GM18517 (cell line): ENCODE data around the gene CCDC74B.
"Not testable (repeated sequence)": the region's sequence is repeated elsewhere in the genome, so short reads cannot be mapped to it uniquely, and the experiment has no call there.

Experiments used
- ATAC-seq: cut with Tn5 transposase; IDR thresholded peaks from one replicate; pipeline ENCODE4 v1.9.1; 2021; ENCODE audit warnings: mild to moderate bottlenecking, moderate library complexity; ENCODE audit not compliant: unreplicated experiment

CCDC74B gene

GRCh38 chr2:130151145-130151512 lies 6.2 kb upstream of the CCDC74B start:
- ATAC-seq, result not testable (repeated sequence)

DNA sequence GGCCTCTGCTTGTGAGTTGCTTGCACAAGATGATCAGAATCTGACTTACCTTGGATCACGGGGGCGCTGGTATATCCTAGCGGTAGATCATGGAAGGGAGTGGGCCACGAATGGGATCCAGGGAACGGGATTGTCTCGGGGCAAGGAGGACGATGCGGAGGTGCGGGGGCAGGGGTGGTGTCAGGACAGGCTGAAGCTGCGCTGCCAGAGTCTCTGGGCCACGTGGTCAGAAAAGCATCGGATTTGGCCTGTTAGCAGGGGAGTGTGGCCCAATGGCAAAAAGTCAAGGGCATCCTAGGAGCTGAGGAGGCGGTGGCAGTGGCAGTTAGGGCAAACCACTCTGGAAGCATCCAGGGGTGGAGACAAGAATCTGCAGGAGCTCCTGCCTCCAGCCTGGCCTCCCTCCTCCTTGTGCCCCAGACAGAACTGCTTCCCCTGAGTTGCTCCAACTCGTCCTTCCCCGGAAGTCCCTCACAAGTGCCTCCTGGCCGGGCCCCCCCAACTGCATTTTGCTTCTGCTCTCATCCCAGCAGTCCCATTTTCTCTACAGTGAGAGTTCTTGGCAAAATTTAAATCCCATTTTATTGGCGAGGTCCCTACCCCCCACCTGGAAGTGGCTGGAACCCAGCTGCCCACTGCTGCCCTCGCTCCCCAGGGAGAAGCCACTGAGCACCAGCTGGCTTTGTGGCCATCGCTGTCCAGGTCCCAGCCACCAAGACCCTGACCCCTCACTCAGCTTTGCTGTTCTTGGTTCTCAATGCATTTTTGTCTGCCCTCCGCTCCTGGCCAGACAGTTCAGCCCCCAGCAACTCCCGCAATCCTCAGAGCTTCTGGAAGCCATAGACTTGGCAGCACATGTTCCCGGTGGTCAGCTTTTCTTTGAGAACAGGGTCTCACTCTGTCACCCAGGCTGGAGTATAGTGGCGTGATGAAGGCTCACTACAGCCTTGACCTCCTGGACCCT lies 5.6 kb upstream of the CCDC74B start:
- no peak for ATAC-seq

DNA sequence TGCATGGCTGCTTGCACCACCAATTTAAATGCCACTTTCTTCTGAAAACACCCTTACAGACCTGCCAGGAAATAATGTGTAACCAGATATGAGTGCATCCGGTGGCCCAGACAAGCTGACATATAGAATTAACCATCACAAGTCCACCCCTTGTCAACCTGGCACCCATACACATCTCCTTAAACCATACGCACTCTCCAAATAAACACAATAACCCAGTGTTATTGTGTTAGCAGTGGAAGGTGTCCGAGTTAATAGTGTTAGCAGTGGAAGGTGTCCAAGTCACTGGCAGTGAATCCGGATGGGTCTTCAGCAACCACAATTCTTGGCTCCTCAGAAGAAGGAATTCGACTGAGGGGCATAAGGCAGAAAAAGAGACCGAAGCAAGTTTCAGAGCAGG lies 3.6 kb upstream of the CCDC74B start:
- not testable (repeated sequence) for ATAC-seq

DNA sequence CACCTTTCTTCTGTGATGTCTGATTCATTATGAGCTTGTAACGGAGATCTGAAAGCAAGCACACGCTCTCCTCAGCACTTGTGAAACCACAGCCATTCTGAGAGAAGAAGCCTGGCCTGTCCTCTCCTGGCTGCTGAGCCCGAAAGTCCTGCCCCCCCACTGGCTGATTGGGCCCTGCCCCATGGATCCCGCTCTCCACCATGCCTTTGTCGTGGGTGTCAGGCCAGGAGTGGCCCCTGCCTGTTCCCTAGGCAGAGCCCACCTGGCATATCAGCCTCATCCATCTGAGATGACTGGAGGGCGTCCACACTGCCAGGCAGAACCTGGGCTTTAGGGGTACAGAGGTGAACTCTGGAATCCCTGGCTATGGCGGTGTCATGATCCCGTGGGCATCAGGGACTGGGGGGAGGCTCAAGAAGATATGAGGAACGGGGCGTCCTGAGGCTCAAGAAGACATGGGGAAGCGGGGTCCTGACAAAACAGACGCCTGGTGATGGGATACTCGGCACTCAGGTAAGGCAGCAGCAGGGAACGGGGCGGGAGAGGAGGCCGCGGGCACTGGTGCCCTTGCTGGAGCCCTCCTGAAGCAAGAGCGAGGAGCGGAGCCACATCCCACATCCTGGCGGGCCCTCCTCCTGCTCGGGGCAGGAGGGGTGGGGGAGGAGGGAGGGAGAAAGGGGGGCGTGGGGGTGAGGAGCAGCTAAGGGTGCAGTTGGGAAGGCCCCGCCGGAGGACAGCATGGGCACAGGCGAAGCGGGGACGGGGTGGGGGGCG lies 1.5 kb downstream of the CCDC74B start:
- not testable (repeated sequence) for ATAC-seq

DNA sequence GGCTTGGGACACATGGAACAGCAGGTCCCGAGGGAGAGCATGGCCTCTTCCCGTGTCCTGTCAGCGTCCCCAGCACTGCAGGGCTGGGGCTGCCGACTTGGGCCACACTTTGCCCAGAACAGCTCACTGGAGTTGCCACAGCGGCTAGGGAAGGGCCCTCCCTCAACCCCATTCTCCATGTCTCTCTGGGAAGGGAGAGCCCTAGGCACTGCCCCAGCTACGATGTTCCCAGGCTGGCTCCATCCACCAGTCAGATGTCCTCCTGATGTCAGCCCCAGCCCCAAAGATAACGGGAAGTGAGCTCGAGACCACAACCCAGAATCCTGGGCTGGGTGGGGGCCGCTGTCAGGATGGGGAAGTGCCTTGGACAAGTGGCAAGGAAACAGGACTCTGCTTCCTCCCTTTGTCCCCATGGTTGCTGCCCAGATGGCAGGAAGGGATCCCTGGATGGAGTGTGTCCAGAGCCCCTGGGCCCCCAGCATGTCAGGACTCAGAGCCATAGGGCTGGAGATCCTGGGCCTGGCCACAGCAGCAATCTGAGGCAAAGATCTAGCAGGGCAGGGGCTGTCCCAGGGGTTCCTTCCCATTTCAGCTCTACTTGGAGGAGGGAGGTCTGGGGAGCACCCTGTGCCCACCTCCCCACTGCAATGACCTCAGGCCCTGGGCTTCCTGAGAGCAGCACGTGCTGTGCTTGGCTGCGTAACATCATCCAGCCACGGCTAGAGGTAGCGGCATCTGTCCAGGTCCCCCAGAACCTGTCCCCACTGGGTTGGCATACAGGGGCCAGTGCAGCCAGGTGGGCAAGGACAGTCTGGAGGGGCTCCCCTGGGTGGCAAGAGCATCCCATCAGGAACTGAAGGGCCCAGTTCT lies 2.3 kb downstream of the CCDC74B start:
- not testable (repeated sequence) for ATAC-seq

DNA sequence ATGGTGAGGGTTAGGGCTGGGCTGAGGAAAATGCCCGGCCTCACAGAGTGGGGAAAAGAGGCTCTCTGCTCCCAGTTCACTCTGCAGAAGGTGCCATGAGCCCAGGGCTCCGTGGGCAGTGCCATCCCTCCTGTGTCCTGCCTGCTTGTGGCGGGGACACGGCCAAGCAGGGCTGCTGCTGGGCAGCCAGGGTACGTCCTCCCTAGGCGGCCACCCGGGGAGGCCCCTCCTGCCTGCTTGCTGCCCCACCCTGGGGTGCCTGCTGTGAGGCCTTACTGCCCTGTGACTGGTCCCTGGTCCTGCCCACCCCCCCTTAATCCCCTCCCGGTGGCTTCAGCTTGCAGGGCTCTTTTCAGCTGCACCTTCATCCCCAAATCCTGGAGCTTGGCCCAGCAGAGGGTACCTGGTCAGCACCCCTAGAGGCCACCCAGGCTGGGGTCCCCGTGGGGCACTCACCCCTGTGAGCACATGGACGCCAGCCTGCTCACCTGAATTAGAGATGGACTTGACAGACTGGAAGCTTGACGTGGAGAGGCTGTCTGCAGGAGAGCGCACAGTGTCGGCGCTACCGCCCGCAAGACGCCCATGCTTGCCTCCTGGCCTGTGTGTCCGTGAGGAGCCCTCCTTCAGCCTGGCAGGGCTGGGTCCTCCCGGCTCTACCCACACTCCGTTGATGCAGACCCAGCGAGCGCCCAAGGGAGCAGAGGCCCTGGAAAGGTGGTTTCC lies 3.1 kb downstream of the CCDC74B start:
- not testable (repeated sequence) for ATAC-seq

DNA sequence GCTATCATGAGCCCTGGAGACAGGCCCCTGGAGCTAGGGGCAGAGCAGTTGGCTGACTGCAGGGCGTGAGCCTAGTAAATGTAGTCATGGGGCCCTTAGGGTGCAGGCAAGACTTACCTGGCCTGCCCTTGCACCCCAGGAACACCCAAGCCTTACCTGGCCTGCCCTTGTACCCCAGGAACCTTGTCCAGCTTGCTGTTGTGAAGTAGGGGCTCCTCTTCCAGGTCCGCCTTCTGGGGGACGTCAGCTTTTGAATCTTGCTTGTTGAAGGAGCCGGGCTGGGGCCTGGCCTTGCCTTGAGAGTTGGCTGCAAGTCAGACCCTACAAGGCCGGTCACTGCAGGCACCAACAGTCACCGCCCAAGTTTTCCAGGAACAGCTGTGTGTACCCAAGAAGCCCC lies 3.9 kb downstream of the CCDC74B start:
- ATAC-seq, result not testable (repeated sequence)

GRCh38 chr2:130140516-130140915 lies 4.4 kb downstream of the CCDC74B start:
- ATAC-seq, result not testable (repeated sequence)

GRCh38 chr2:130139331-130140280 lies 5.3 kb downstream of the CCDC74B start:
- not testable (repeated sequence) for ATAC-seq

DNA sequence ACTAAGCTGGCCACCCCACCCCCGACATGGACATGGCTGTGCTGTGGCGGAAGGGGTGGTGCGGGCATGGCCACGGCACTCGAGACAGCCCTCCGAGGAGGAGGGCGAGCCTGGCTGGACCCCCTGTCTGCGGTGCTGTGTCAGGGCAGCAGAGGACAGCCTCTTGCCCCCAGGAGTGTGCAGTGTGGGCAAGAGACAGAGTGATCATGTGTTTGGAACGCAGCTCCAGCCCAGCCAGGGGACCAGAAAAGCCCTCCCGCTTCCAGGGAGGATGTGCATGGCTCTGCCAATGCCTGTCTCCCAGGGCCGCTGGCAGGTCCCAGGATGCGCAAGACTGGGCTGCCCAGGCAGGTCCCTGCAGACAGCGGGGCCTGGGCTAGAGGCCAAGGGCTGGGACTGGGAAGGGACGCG lies 6.1 kb downstream of the CCDC74B start:
- ATAC-seq, result not testable (repeated sequence)

DNA sequence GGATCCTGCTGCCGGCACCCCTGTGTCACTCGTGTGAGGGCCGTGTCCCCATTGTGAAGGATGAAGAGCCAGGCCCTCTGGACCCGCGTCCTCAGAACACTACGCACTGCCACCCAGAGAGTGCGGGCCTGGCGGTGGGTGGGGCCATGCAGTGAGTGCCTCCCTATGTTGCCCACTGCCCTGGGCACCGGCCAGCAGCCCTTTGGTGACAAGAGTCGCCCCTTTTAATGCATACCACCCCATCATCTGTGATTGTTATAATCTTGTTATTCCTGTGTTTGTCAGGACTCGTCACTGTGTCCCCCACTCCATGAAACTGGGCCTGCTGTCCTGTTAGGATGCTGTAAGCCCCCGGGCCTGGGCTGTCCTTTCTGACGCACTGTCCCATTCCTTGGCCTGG lies 6.6 kb downstream of the CCDC74B start:
- not testable (repeated sequence) for ATAC-seq

DNA sequence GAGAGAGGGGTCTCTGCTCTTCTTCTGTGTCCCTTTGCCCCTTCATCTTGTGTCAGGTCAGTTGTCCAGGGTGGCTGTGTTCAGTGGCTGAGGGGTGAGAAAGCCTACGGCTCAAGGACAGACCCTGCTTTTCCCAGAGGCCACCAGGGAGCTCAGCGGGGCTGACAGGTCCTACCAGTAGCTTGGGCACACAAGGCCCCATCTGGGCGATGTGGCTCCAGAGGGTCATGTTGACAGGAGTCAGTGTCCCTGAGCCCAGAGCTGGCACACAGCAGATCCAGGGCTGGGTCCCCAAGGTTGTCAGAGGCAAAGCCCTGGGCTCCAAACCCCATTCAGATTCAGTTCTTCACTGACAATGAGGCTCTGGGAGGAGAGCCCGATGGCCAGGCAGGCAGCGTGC lies 7.8 kb downstream of the CCDC74B start:
- not testable (repeated sequence) for ATAC-seq

DNA sequence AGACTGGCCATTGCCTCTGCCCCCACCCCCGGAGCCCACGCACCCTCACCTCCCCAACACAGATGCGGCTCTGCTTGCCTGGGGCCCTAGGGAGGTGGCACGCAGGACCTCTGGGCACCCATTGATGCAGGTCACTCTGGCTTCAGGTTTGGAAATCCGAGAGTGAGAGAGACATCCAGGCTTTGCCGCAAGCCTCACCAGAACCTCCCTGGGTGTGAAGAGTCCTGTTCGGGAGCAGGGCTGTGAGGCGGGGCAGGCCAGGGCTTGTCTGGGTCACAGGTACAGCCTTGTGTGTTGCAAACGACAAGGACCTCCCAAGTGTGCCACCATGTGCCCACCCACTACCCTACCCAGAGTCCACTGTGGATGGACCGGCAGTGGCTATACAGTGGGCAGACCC lies 8.4 kb downstream of the CCDC74B start:
- ATAC-seq, result not testable (repeated sequence)

DNA sequence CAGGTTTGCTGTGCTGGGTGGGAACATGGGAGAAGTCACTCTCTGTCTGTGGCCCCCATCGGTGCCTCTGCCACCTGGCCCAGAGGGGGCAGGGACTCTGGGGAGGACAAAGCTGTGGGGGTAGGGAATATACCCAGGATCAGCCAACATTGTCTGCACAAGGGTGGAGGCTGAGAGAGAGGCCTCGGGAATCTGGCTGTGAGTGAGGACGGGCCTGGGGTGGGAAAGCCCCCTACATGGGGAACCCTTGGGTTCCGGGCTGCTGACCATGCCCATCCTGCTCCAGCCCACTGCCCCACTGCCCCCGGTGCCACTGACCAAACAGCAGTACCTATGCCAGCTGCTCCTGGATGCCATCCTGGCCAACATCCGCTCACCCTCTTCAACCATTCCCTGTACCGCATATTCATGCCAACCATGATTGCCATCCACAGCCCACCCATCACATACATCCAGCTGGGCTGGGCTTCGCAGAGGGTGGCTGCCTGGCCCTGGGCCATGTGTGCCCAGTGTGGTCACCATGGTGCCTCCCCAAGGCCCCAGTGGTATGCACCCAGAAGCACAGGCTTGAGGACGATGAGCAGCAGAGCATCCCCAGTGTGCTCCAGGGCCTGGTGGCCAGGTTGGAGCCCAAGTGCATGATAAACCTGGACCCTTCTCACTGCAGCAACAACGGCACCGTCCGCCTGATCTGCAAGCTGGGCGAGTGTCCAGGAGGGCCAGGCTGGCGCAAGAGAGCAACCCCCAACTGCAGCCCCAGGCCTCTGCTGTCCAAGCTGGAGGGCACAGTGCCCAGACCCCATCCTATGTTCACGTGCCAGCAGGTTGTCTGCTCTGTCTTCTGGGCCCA lies 9.0 kb downstream of the CCDC74B start:
- no peak for ATAC-seq

GRCh38 chr2:130129120-130129829 lies 15.6 kb downstream of the CCDC74B start, which contains the start of gene POTEF:
Gene POTEF (minus strand): TSS chr2:130129222. CDS start chr2:130120515, 8,707 bp downstream.
- not testable (repeated sequence) for ATAC-seq

GRCh38 chr2:130128464-130128863 lies 16.4 kb downstream of the CCDC74B start:
- ATAC-seq, result not testable (repeated sequence)

DNA sequence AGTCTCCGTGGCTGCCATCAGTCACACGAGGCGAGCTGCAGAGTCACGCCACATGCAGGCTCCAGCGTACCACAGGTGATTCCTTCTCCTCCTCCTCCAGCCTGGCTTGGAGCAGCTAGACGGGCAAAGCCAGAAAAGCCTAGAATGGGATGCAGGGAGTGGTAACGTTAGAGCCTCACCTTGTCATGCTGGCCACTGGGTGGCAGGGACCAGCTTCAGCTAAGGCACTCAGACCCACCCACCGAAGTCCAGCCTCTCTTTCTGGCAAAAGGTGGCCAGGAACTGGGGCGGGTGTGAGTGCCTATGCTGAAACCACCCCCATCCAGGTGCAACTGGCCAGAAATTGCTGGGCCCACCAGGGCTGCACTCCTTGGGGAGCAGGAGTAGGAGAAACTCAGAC lies 17.2 kb downstream of the CCDC74B start:
- ATAC-seq, result not testable (repeated sequence)
